ENCODE data around the gene CEBPB.
"Not testable (repeated sequence)": the region's sequence is repeated elsewhere in the genome, so short reads cannot be mapped to it uniquely, and the experiment has no call there.

The CEBPB gene

GRCh38 chr20:50153500-50154377 is 36.9 kb upstream of the CEBPB start, which contains the start of gene PEDS1:
PEDS1 (minus strand) TSS chr20:50153723; CDS start chr20:50153637, 86 bp downstream.
- peak within 1 kb of the TSS; percentile 68 for H2AFZ ChIP-seq
- no peak for TF ChIP-seq CTCF (IDR thresholded peaks at IDR 0.05)
- peaks cover 10% of the 10 kb centered on the region for H3K79me2 ChIP-seq
- no peaks in the 10 kb centered on the region for H3K27me3 ChIP-seq (ENCODE audit: control insufficient read depth, insufficient read depth, low read length)
- no peaks in the 10 kb centered on the region for H3K9me3 ChIP-seq (ENCODE audit: control insufficient read depth, low read length)
- peaks cover 32% of the 10 kb centered on the region for H3K4me1 ChIP-seq
- peak within 1 kb of the TSS; percentile 39 for H3K9ac ChIP-seq
- peak within 1 kb of the TSS; percentile 85 for H3K4me2 ChIP-seq (ENCODE audit: low read length)
- H3K36me3 ChIP-seq (ENCODE audit: control insufficient read depth, insufficient read depth, low read length), result no peaks in the 10 kb centered on the region
- peak within 1 kb of the TSS; percentile 92 for H3K27ac ChIP-seq
- H3K4me3 ChIP-seq (ENCODE audit: low read depth, low read length), result peak within 1 kb of the TSS; percentile 94

- not testable (repeated sequence) for H3K27ac ChIP-seq; H3K27me3 ChIP-seq (ENCODE audit: control insufficient read depth, insufficient read depth, low read length); H3K4me2 ChIP-seq (ENCODE audit: low read length); H3K9me3 ChIP-seq (ENCODE audit: control insufficient read depth, low read length); H3K36me3 ChIP-seq (ENCODE audit: control insufficient read depth, insufficient read depth, low read length); H3K4me3 ChIP-seq (ENCODE audit: low read depth, low read length); H2AFZ ChIP-seq; H3K9ac ChIP-seq; H3K79me2 ChIP-seq; H3K4me1 ChIP-seq
Measured at GRCh38 chr20:50161494-50161893, 29.1 kb upstream of the CEBPB start.

- Histone ChIP-seq H3K27ac (no peak overlapping the region), H3K9ac (no peak overlapping the region), H3K4me1 (peaks cover 9% of the 10 kb centered on the region), H2AFZ (no peak overlapping the region), H3K9me3 (ENCODE audit: control insufficient read depth, low read length) (no peaks in the 10 kb centered on the region), H3K36me3 (ENCODE audit: control insufficient read depth, insufficient read depth, low read length) (no peaks in the 10 kb centered on the region), H3K79me2 (no peaks in the 10 kb centered on the region), H3K4me2 (ENCODE audit: low read length) (no peak overlapping the region), H3K4me3 (ENCODE audit: low read depth, low read length) (no peak overlapping the region), H3K27me3 (ENCODE audit: control insufficient read depth, insufficient read depth, low read length) (no peaks in the 10 kb centered on the region)
- no peak for TF ChIP-seq CTCF (IDR thresholded peaks at IDR 0.05)
Measured at GRCh38 chr20:50163570-50164317, 26.9 kb upstream of the CEBPB start.

GRCh38 chr20:50165684-50166554 is 24.7 kb upstream of the CEBPB start:
- peak overlapping the region; percentile 69 for H3K27ac ChIP-seq
- no peaks in the 10 kb centered on the region for H3K27me3 ChIP-seq (ENCODE audit: control insufficient read depth, insufficient read depth, low read length)
- H3K4me1 ChIP-seq, result peaks cover 9% of the 10 kb centered on the region
- peak overlapping the region; percentile 94 for H2AFZ ChIP-seq
- H3K9ac ChIP-seq, result peak overlapping the region; percentile 1
- no peaks in the 10 kb centered on the region for H3K9me3 ChIP-seq (ENCODE audit: control insufficient read depth, low read length)
- H3K79me2 ChIP-seq, result no peaks in the 10 kb centered on the region
- TF ChIP-seq CTCF (IDR thresholded peaks at IDR 0.05), result peak; percentile 6
- no peaks in the 10 kb centered on the region for H3K36me3 ChIP-seq (ENCODE audit: control insufficient read depth, insufficient read depth, low read length)
- H3K4me3 ChIP-seq (ENCODE audit: low read depth, low read length), result peak overlapping the region; percentile 24
- peak overlapping the region; percentile 19 for H3K4me2 ChIP-seq (ENCODE audit: low read length)

All from parathyroid adenoma (tissue), 2 donors.